VCaP (cell line): ENCODE results near the gene C20orf204.
A peak's percentile ranks its signal among the peaks of the same experiment; 100 is the strongest.

ENCODE experiments used
- H3K27ac ChIP-seq: fragments of 450-650 bp; 2 replicates; pipeline ENCODE4 v1.5.1; 2017
- TF ChIP-seq, protein P1 (sequence below): fragments of 450-650 bp; conservative IDR thresholded peaks from 2 replicates; pipeline ENCODE4 v1.5.1; 2017; ENCODE audit warnings: mild to moderate bottlenecking, moderate library complexity

The C20orf204 gene, protein sequence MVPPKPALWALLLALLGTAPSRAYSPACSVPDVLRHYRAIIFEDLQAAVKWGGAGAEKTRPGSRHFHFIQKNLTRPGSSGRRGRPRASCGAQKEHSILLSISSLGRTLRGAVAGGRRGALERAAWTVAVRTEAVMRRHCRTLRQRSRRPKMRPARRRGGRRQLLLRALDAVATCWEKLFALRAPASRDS

DNA sequence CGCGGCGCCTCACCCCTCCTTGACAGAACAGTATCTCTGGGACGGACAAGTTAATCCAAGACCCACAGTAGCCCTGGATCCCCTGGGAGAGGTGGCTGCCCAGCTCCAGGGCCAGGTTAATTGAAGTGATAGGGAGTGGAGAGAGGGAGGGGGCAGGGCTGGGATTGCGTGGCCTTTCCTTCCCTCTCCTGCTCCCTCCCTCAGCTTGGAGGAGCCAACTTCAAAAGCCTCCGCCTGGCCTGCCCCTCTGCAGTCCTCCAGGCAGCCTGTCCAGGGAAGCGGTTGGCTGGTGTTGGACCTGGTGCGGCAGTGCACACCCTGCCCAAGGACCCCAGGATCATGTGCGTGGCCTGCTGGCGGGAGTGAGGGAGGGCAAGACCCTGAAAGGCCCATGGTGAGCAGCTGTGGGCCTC lies at the start of gene C20orf204:
C20orf204 (plus strand) TSS at position 250 of the 413 bp plus-strand sequence; CDS start at position 392, 142 bp downstream.
- no peak within 1 kb of the TSS for H3K27ac ChIP-seq
- TF ChIP-seq, protein P1, sequence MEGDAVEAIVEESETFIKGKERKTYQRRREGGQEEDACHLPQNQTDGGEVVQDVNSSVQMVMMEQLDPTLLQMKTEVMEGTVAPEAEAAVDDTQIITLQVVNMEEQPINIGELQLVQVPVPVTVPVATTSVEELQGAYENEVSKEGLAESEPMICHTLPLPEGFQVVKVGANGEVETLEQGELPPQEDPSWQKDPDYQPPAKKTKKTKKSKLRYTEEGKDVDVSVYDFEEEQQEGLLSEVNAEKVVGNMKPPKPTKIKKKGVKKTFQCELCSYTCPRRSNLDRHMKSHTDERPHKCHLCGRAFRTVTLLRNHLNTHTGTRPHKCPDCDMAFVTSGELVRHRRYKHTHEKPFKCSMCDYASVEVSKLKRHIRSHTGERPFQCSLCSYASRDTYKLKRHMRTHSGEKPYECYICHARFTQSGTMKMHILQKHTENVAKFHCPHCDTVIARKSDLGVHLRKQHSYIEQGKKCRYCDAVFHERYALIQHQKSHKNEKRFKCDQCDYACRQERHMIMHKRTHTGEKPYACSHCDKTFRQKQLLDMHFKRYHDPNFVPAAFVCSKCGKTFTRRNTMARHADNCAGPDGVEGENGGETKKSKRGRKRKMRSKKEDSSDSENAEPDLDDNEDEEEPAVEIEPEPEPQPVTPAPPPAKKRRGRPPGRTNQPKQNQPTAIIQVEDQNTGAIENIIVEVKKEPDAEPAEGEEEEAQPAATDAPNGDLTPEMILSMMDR: no peak

DNA sequence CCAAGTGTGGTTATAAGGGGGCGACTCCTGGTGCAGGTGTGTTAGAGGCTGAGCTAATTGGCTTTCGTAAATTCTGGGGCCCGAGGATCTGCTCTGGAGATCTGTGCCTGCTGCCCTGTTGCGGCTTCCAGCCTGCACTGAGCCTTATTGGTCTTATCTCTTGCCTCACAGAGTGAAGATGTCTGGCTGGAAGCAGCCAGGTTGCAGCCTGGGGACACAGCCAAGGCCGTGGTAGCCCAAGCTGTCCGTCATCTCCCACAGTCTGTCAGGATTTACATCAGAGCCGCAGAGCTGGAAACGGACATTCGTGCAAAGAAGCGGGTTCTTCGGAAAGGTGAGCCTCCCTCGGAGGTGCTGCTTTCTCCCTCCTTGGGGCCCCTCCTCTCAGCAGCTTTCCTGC lies 35.1 kb upstream of the C20orf204 start:
- peak overlapping the region; percentile 71 for H3K27ac ChIP-seq
- TF ChIP-seq, protein P1: no peak

DNA sequence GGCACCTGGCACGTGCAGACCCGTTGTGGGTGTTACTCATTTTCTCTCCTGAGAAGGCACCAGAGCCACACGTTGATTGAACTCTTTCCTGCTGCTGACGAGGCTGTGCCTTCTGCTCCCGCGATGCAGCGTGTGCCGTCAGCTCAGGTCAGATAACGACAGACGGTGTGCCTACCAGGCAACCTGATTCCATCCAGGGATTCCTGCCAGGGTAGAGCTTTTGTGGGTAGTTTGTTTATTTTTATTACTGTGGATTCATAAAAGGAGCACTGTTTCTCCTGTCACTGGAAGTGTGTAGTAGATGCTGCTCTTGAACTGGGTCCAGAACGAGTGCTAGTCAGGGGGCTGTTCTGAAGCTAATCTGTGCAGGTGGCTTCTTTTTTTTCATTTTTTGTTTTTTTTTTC lies 34.4 kb upstream of the C20orf204 start:
- H3K27ac ChIP-seq: peak overlapping the region; percentile 71
- TF ChIP-seq, protein P1: no peak

DNA sequence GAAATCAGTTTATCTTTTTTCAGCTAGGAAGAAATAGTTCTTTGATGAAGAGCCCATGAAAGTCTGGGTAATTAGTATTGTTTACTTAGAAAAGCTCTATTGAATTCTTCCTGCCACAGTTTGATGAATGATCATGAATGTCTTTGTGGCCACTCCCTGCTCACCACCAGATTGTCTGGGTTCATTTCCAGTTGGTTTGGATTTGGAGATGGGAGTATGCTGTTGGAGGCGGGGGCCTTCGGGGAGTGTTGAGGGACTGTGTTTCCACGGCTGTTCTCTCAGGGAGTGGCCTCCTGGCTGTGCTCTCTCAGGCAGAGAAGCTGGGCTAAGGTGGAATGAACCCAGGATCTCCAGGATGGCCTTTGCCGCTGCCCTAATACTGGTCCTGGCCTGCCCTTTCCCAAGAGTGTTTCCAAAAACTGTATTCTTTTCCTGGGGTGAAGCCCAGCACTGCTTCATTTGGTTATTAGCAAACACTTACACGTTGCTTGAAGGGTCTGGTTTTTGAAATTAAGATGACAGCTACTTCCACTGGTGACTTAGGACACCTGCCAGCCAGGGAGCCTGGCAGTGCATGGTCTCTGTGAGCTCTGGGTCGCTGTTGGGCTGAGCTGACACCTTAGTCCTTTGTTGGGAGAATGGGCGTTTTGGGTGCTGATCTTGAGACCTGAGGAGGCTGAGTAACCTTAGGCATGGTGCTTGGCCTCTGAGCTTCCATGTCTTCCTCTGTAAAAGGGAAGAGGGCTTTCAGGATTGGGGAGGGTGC lies 31.8 kb upstream of the C20orf204 start:
- TF ChIP-seq, protein P1: no peak
- peak overlapping the region; percentile 71; the same call in 1 of the 2 replicates for H3K27ac ChIP-seq

DNA sequence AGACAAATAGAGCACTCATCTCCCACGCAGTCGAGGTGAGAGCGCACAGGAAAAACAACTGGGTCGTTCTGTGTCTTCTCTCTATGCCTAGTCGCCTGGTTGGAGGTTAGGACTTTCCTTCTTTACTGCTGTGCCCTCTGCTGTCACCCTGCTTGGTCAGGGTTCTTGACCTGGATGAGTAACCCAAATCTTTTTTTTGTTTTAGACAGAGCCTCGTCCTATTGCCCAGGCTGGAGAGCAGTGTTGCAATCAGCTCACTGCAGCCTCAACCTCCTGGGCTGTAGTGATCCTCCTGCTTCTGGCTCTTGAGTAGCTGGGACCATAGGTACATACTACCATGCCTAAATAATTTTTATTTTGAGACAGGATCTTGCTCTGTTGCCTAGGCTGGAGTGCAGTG lies 30.6 kb upstream of the C20orf204 start:
- TF ChIP-seq, protein P1: no peak
- H3K27ac ChIP-seq: 0 out of 2 replicates have a peak overlapping the region, but pooled peaks have one; percentile 71

DNA sequence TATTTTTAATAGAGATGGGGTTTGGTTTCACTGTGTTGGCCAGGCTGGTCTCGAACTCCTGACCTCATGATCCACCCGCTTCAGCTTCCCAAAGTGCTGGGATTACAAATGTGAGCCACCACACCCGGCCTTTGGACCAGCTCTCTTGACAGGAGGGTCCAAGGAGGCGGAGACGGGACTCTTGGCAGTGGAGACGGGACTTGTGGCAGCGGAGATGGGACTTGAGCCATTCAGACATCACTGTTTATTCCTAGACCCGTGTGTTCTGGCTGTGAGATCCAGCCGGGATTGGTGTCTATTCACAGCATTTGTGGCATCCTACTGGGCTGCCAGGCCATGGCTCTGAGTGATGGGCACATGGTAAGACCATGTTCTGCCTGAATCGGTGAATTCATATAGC lies 29.5 kb upstream of the C20orf204 start:
- TF ChIP-seq, protein P1: no peak
- no peak overlapping the region for H3K27ac ChIP-seq

DNA sequence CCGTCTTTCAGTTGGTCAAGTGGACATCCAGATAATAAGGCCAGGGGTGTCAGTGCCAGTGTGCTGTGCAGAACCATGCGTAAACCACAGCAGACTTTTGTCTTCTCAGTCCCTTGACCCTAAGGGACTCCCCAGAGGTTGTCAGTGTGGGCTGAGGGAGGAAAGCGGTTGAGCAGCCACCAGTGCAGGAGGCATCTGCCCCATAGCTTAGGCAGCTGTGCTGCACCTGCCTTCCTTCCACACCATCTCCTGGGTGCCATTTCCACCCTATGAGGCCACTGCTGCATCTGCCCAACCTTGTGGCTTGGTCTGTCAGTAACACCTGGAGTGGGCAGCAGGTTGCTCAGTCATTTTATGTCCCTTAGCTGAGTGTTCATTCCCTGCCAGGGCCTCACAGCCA lies 29.1 kb upstream of the C20orf204 start:
- TF ChIP-seq, protein P1: no peak
- no peak overlapping the region for H3K27ac ChIP-seq
